ENCODE data around the gene EYA2. TPM values are rescaled to one million over a fixed set of nuclear protein-coding genes. Genes with fewer than 3 reads are reported as not detected.

EYA2 gene
- polyA plus RNA-seq, 3 donors: 0.04 to 0.16 TPM; not detected in 1

DNA sequence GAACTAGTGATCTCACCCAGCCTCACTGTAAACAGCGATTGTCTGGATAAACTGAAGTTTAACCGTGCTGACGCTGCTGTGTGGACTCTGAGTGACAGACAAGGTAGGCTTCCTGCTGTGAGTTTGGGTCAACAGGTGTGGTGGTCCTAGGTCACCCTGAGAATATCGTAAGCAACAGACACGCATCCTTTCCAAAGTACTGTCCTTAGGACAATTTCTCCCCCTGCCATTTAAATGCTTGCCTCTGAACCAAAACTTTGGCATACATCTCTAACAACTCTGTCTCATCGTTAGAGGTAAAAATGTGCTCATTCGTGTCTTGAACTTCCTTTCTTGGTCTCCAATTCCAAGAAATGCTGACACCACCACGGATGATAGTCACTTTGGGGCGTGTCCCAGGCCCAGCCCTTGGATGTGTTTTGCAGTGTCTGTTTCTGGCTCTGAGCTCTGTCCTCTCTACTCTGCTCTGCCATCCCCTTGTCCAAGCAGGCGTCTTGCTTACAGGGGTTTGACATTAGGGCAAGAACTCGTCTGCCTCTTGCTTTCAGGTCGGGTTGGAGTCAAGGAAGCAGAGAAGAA lies 95.5 kb downstream of the EYA2 start:
- H3K36me3 ChIP-seq (replicated peaks in 1 of 2; ENCODE audit: control insufficient read depth in 1 of 2, insufficient read depth in 2 of 2, low read length in 2 of 2): no peaks in the 10 kb centered on the region
- H3K4me3 Mint-ChIP-seq: no peak overlapping the region

DNA sequence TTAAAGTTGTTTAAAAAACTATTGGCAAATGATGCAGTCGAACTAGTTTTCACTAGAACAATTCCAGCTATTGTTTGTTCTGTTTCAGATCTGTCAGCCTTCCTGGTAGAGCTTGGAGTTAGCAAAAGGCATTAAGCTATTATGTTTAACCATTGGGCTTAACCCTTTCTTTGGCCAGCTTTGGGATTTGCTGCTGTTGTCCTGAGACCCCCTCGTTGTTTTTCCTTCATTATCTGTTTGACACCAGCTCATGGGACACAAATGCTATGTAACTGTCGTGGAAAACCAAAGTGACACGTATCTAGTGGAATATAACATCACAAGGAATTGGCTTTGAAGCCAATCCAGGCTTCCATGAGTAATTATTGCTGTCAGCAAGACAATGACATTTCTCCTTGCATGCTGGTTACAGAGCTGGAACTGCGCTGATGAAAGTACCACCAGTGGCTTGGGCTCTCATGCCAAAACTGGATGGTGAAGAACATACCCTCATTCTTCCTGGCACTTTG lies 96.0 kb downstream of the EYA2 start:
- WGBS (ENCODE audit: insufficient coverage): 68% methylated on average over 5 of the region's 5 CpGs

More for the DNA sequence above, 95.5 kb downstream of the EYA2 start:
- Mint-ChIP-seq H3K27ac (peak overlapping the region in 2 of 7 donors; percentile 64 to 65), H3K9me3 (peaks cover 0 to 4% (median 3%) of the 10 kb centered on the region in 7 donors), H3K27me3 (ENCODE audit: low read depth in 3 of 3) (peaks cover 5 to 28% (median 10%) of the 10 kb centered on the region in 3 donors), H3K4me1 (peaks cover 4% of the 10 kb centered on the region), H3K36me3 (no peaks in the 10 kb centered on the region)
- Histone ChIP-seq H2AFZ (ENCODE audit: insufficient read depth, low read depth, low read length, poor library complexity, severe bottlenecking) (no peak overlapping the region), H3K4me2 (replicated peaks; ENCODE audit: extremely low read depth, low read length, poor library complexity, severe bottlenecking) (no peak overlapping the region), H3K27me3 (ENCODE audit: control insufficient read depth in 2 of 2, insufficient read depth in 2 of 2, low read length in 2 of 2) (peaks cover 0 to 4% of the 10 kb centered on the region in 2 donors), H3K79me2 (ENCODE audit: insufficient read depth, low read length) (no peaks in the 10 kb centered on the region), H3K4me3 (replicated peaks in 1 of 3; ENCODE audit: low read depth in 2 of 3, low read length in 3 of 3) (no peak overlapping the region), H3K9me3 (replicated peaks in 1 of 2; ENCODE audit: control insufficient read depth in 1 of 2, insufficient read depth in 1 of 2, low read length in 2 of 2) (no peaks in the 10 kb centered on the region), H4K20me1 (ENCODE audit: insufficient read depth, low read length) (no peaks in the 10 kb centered on the region), H3K27ac (ENCODE audit: low read depth in 1 of 2, low read length in 2 of 2) (no peak overlapping the region), H3K4me1 (ENCODE audit: control insufficient read depth in 1 of 2, insufficient read depth in 2 of 2, low read length in 2 of 2) (no peaks in the 10 kb centered on the region), H3K9ac (ENCODE audit: insufficient read depth, low read length, poor library complexity, severe bottlenecking) (no peak overlapping the region)
- intact Hi-C loops (cut with micrococcal nuclease): no loop called here
- WGBS (ENCODE audit: insufficient coverage): 52% methylated on average over 10 of the region's 12 CpGs
- no peak for DNase-seq
- TF ChIP-seq, protein P1, sequence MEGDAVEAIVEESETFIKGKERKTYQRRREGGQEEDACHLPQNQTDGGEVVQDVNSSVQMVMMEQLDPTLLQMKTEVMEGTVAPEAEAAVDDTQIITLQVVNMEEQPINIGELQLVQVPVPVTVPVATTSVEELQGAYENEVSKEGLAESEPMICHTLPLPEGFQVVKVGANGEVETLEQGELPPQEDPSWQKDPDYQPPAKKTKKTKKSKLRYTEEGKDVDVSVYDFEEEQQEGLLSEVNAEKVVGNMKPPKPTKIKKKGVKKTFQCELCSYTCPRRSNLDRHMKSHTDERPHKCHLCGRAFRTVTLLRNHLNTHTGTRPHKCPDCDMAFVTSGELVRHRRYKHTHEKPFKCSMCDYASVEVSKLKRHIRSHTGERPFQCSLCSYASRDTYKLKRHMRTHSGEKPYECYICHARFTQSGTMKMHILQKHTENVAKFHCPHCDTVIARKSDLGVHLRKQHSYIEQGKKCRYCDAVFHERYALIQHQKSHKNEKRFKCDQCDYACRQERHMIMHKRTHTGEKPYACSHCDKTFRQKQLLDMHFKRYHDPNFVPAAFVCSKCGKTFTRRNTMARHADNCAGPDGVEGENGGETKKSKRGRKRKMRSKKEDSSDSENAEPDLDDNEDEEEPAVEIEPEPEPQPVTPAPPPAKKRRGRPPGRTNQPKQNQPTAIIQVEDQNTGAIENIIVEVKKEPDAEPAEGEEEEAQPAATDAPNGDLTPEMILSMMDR (IDR thresholded peaks at IDR 0.05): no peak

More for the DNA sequence above, 96.0 kb downstream of the EYA2 start:
- no peak overlapping the region for H3K4me3 Mint-ChIP-seq
- intact Hi-C loops (cut with micrococcal nuclease): no loop called here
- Histone ChIP-seq H3K27ac (ENCODE audit: low read depth in 1 of 2, low read length in 2 of 2) (no peak overlapping the region), H3K36me3 (replicated peaks in 1 of 2; ENCODE audit: control insufficient read depth in 1 of 2, insufficient read depth in 2 of 2, low read length in 2 of 2) (no peaks in the 10 kb centered on the region), H3K4me3 (replicated peaks in 1 of 3; ENCODE audit: low read depth in 2 of 3, low read length in 3 of 3) (no peak overlapping the region), H3K9ac (ENCODE audit: insufficient read depth, low read length, poor library complexity, severe bottlenecking) (no peak overlapping the region), H3K4me1 (ENCODE audit: control insufficient read depth in 1 of 2, insufficient read depth in 2 of 2, low read length in 2 of 2) (no peaks in the 10 kb centered on the region), H3K4me2 (replicated peaks; ENCODE audit: extremely low read depth, low read length, poor library complexity, severe bottlenecking) (no peak overlapping the region), H3K9me3 (replicated peaks in 1 of 2; ENCODE audit: control insufficient read depth in 1 of 2, insufficient read depth in 1 of 2, low read length in 2 of 2) (no peaks in the 10 kb centered on the region), H2AFZ (ENCODE audit: insufficient read depth, low read depth, low read length, poor library complexity, severe bottlenecking) (no peak overlapping the region), H3K27me3 (ENCODE audit: control insufficient read depth in 2 of 2, insufficient read depth in 2 of 2, low read length in 2 of 2) (peaks cover 0 to 4% of the 10 kb centered on the region in 2 donors), H4K20me1 (ENCODE audit: insufficient read depth, low read length) (no peaks in the 10 kb centered on the region), H3K79me2 (ENCODE audit: insufficient read depth, low read length) (no peaks in the 10 kb centered on the region)
- peaks cover 4% of the 10 kb centered on the region for H3K4me1 Mint-ChIP-seq
- no peak for DNase-seq
- TF ChIP-seq, protein P1 (IDR thresholded peaks at IDR 0.05): no peak
- no peaks in the 10 kb centered on the region for H3K36me3 Mint-ChIP-seq
- peak overlapping the region in 2 of 7 donors; percentile 64 to 65 for H3K27ac Mint-ChIP-seq
- H3K27me3 Mint-ChIP-seq (ENCODE audit: low read depth in 3 of 3): peaks cover 5 to 32% (median 10%) of the 10 kb centered on the region in 3 donors
- H3K9me3 Mint-ChIP-seq: peaks cover 0 to 4% (median 3%) of the 10 kb centered on the region in 7 donors

All from CD14-positive monocyte (primary cell).